DOHH2 (cell line): ENCODE data around the gene NDUFC2.

Experiments
- H3F3A ChIP-seq: fragments of 200-600 bp; sonication (generic), shearing (Covaris generic); 2 replicates; pipeline ENCODE4 v1.6.0; 2016; ENCODE audit warnings: antibody characterized with exemption, mild to moderate bottlenecking; ENCODE audit not compliant: control insufficient read depth, insufficient read depth
- H3K27ac ChIP-seq: fragments of 200-600 bp; sonication (generic); 2 replicates; pipeline ENCODE4 v1.5.1; 2014; ENCODE audit warnings: low read depth, mild to moderate bottlenecking, low read length, moderate library complexity
- H3K27me3 ChIP-seq: fragments of 200-600 bp; sonication (generic); 2 replicates; pipeline ENCODE4 v1.6.1; 2014; ENCODE audit warnings: mild to moderate bottlenecking, low read length, mixed read lengths; ENCODE audit not compliant: control insufficient read depth
- H3K36me3 ChIP-seq: fragments of 200-600 bp; sonication (generic); 2 replicates; pipeline ENCODE4 v1.6.1; 2014; ENCODE audit warnings: mild to moderate bottlenecking, low read length, moderate library complexity, mixed read lengths; ENCODE audit not compliant: control insufficient read depth
- H3K4me1 ChIP-seq: fragments of 200-600 bp; sonication (generic); 2 replicates; pipeline ENCODE4 v1.6.1; 2014; ENCODE audit warnings: mild to moderate bottlenecking, low read length, mixed read lengths; ENCODE audit not compliant: control insufficient read depth
- H3K4me2 ChIP-seq: fragments of 200-600 bp; sonication (generic); 2 replicates; pipeline ENCODE4 v1.6.0; 2014; ENCODE audit warnings: mild to moderate bottlenecking, low read length, moderate library complexity
- H3K4me3 ChIP-seq: fragments of 200-600 bp; sonication (generic); 2 replicates; pipeline ENCODE4 v1.5.1; 2014; ENCODE audit warnings: mild to moderate bottlenecking, low read length, mixed read lengths
- H3K79me2 ChIP-seq: fragments of 200-600 bp; sonication (generic); 2 replicates; pipeline ENCODE4 v1.6.1; 2014; ENCODE audit warnings: mild to moderate bottlenecking, low read length, mixed read lengths; ENCODE audit not compliant: control insufficient read depth
- H3K9me2 ChIP-seq: fragments of 200-600 bp; sonication (generic); replicated peaks from 2 replicates; pipeline ENCODE4 v1.6.1; 2014; ENCODE audit warnings: mild to moderate bottlenecking, low read length, mixed read lengths; ENCODE audit not compliant: control insufficient read depth
- H3K9me3 ChIP-seq: fragments of 200-600 bp; sonication (generic); 2 replicates; pipeline ENCODE4 v1.6.1; 2014; ENCODE audit warnings: antibody characterized with exemption, low read length, mixed read lengths; ENCODE audit not compliant: control insufficient read depth, insufficient read depth
- H4K20me1 ChIP-seq: fragments of 200-600 bp; sonication (generic); 2 replicates; pipeline ENCODE4 v1.6.0; 2014; ENCODE audit warnings: low read depth, mild to moderate bottlenecking, antibody characterized with exemption, low read length, moderate library complexity; ENCODE audit not compliant: control insufficient read depth, insufficient read depth
- EZH2phosphoT487 ChIP-seq: fragments of 200-600 bp; sonication (generic); IDR thresholded peaks from 2 replicates; pipeline ENCODE4 v1.6.1; 2017; ENCODE audit warnings: borderline replicate concordance, mild to moderate bottlenecking, antibody characterized with exemption, low read length, moderate library complexity, mixed read lengths
- TF ChIP-seq, protein P1 (sequence below): fragments of 200-600 bp; sonication (generic); IDR thresholded peaks from one replicate; pipeline ENCODE4 v1.5.1; 2014; ENCODE audit warnings: antibody characterized with exemption, mild to moderate bottlenecking, low read depth, low read length; ENCODE audit not compliant: poor library complexity, severe bottlenecking

The NDUFC2 gene

GRCh38 chr11:78034623-78035022 lies 45.0 kb downstream of the NDUFC2 start:
- Histone ChIP-seq H3K4me3 (no peak overlapping the region), H3K4me2 (no peak overlapping the region), H3K9me3 (no peaks in the 10 kb centered on the region), H3K4me1 (peaks cover under 1% of the 10 kb centered on the region), H3K27me3 (0 out of 2 replicates have a peak, but pooled peaks cover 2% of the 10 kb centered on the region), H3K79me2 (no peaks in the 10 kb centered on the region), H3F3A (no peaks in the 10 kb centered on the region), H3K36me3 (no peaks in the 10 kb centered on the region), H3K27ac (no peak overlapping the region), H3K9me2 (no peaks in the 10 kb centered on the region), H4K20me1 (no peaks in the 10 kb centered on the region)
- TF ChIP-seq EZH2phosphoT487: no peak
- TF ChIP-seq, protein P1, sequence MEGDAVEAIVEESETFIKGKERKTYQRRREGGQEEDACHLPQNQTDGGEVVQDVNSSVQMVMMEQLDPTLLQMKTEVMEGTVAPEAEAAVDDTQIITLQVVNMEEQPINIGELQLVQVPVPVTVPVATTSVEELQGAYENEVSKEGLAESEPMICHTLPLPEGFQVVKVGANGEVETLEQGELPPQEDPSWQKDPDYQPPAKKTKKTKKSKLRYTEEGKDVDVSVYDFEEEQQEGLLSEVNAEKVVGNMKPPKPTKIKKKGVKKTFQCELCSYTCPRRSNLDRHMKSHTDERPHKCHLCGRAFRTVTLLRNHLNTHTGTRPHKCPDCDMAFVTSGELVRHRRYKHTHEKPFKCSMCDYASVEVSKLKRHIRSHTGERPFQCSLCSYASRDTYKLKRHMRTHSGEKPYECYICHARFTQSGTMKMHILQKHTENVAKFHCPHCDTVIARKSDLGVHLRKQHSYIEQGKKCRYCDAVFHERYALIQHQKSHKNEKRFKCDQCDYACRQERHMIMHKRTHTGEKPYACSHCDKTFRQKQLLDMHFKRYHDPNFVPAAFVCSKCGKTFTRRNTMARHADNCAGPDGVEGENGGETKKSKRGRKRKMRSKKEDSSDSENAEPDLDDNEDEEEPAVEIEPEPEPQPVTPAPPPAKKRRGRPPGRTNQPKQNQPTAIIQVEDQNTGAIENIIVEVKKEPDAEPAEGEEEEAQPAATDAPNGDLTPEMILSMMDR: no peak

DNA sequence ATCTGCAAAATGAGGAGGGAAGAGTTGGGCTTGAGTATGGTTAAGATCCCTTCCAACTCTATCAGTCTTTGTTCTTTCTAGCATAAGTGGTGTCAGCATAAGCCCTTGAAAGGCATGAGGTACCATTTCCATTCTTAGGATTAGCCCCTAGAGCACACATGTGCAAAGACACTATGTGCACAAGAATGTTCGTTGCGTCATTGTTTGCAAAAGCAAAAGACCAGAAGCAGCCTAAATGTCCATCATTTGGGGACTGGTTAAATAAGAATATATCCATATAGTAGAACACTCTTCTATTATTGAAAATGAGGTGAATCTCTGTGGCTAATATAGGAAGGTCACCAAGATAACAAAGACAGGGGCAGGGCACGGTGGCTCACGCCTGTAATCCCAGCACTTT lies 46.6 kb downstream of the NDUFC2 start:
- TF ChIP-seq, protein P1: no peak
- TF ChIP-seq EZH2phosphoT487: no peak
- Histone ChIP-seq H3K4me2 (no peak overlapping the region), H3K9me3 (no peaks in the 10 kb centered on the region), H3K4me3 (no peak overlapping the region), H3F3A (no peaks in the 10 kb centered on the region), H3K79me2 (no peaks in the 10 kb centered on the region), H3K27me3 (0 out of 2 replicates have a peak, but pooled peaks cover 2% of the 10 kb centered on the region), H3K36me3 (no peaks in the 10 kb centered on the region), H4K20me1 (no peaks in the 10 kb centered on the region), H3K9me2 (no peaks in the 10 kb centered on the region), H3K27ac (no peak overlapping the region), H3K4me1 (no peaks in the 10 kb centered on the region)

GRCh38 chr11:78032090-78032489 lies 47.6 kb downstream of the NDUFC2 start:
- H3F3A ChIP-seq: no peaks in the 10 kb centered on the region
- no peak overlapping the region for H3K4me2 ChIP-seq
- no peak overlapping the region for H3K4me3 ChIP-seq
- no peak overlapping the region for H3K27ac ChIP-seq
- 0 out of 2 replicates have a peak, but pooled peaks cover 2% of the 10 kb centered on the region for H3K27me3 ChIP-seq
- H3K36me3 ChIP-seq: no peaks in the 10 kb centered on the region
- no peaks in the 10 kb centered on the region for H3K79me2 ChIP-seq
- no peaks in the 10 kb centered on the region for H4K20me1 ChIP-seq
- H3K4me1 ChIP-seq: no peaks in the 10 kb centered on the region
- TF ChIP-seq, protein P1: no peak
- TF ChIP-seq EZH2phosphoT487: no peak
- no peaks in the 10 kb centered on the region for H3K9me3 ChIP-seq
- no peaks in the 10 kb centered on the region for H3K9me2 ChIP-seq

- Histone ChIP-seq H4K20me1 (no peaks in the 10 kb centered on the region), H3F3A (no peaks in the 10 kb centered on the region), H3K27me3 (0 out of 2 replicates have a peak, but pooled peaks cover 2% of the 10 kb centered on the region), H3K9me2 (no peaks in the 10 kb centered on the region), H3K9me3 (no peaks in the 10 kb centered on the region), H3K79me2 (no peaks in the 10 kb centered on the region), H3K36me3 (no peaks in the 10 kb centered on the region), H3K4me1 (no peaks in the 10 kb centered on the region), H3K27ac (no peak overlapping the region), H3K4me3 (no peak overlapping the region), H3K4me2 (no peak overlapping the region)
- TF ChIP-seq EZH2phosphoT487: no peak
- TF ChIP-seq, protein P1: no peak
Observed at GRCh38 chr11:78031629-78032028, 48.0 kb downstream of the NDUFC2 start.
